ENCODE measurements around the gene DNAI1. TPM values are rescaled to one million over a fixed set of nuclear protein-coding genes. Genes with fewer than 3 reads are reported as not detected.

The DNAI1 gene
- total RNA-seq, 1 donor from 2014 or later = not detected

GRCh38 chr9:34553511-34554021 lies 95.0 kb downstream of the DNAI1 start:
- no peak for DNase-seq
- no peak overlapping the region for H3K27ac Mint-ChIP-seq
- no peaks in the 10 kb centered on the region for H3K9me3 Mint-ChIP-seq
- intact Hi-C loops (cut with micrococcal nuclease) = no loop called here
- H3K36me3 Mint-ChIP-seq (ENCODE audit: low read depth) = no peaks in the 10 kb centered on the region
- no peaks in the 10 kb centered on the region for H3K4me1 Mint-ChIP-seq
- peaks cover 5% of the 10 kb centered on the region for H3K27me3 Mint-ChIP-seq
- H3K4me3 Mint-ChIP-seq = no peak overlapping the region

DNA sequence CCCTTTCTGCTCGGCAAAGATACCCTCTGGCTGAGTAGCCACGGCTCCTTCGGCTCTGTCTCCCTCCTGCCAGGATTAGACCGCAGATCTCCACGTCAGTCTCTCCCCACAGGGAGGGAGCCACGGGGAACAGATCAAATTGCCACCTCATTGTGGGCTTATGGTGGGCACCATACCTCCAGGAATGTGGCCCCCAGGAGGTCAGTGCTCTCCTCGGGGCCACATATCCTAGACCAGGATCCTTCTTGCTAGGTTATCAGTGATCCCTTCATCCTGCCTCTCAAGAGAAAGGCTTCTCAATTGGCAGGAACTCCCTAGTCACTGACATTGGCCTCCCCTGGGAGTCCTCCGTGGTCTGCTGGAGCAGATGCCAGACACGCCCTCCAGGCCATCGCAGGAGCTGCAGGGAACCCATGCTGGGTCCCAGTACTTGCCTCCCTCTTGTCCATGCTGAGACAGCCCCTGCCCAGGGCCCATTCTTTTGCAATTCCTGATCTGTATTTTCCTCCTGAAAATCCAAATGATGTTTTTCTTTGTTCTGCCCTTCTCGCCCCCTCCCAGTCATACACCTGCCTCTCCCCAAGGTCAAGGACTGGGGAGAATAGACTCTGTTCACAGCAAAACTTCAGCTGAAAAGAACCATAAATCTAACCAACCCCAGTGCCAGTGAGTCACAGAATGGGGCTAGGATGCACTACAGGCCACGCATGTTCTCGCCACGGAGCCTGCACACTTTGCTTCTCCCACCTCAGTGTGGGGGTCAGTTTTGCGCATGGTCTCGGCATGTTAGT lies 95.8 kb downstream of the DNAI1 start:
- intact Hi-C loops (cut with micrococcal nuclease) = no loop called here
- no peaks in the 10 kb centered on the region for H3K4me1 Mint-ChIP-seq
- no peaks in the 10 kb centered on the region for H3K9me3 Mint-ChIP-seq
- H3K27ac Mint-ChIP-seq = no peak overlapping the region
- no peaks in the 10 kb centered on the region for H3K36me3 Mint-ChIP-seq (ENCODE audit: low read depth)
- no peak overlapping the region for H3K4me3 Mint-ChIP-seq
- no peak for DNase-seq
- peaks cover 6% of the 10 kb centered on the region for H3K27me3 Mint-ChIP-seq

DNA sequence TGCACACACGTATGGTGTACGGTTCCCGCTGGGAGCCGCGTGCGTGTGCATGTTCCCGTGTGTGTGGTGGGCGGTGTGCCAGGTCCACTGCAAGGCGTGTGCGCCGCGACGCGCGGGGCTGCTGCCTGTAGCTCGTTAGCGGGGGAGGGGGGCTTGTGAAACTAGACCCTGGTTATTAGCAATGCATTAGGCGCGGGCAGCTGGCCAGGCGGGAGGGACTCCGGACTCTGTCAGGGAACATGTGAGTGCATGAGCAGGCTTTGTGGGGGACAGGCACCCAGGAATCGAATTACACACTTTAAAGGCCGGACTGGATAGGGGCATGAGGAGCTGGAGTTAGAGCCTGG lies 96.4 kb downstream of the DNAI1 start:
- Mint-ChIP-seq H3K9me3 (no peaks in the 10 kb centered on the region), H3K4me3 (no peak overlapping the region), H3K4me1 (no peaks in the 10 kb centered on the region), H3K27me3 (peaks cover 8% of the 10 kb centered on the region), H3K36me3 (ENCODE audit: low read depth) (no peaks in the 10 kb centered on the region), H3K27ac (no peak overlapping the region)
- intact Hi-C loops (cut with micrococcal nuclease) = no loop called here
- no peak for DNase-seq

GRCh38 chr9:34555500-34555899 lies 96.9 kb downstream of the DNAI1 start:
- Mint-ChIP-seq H3K4me1 (peaks cover 3% of the 10 kb centered on the region), H3K9me3 (no peaks in the 10 kb centered on the region), H3K27ac (no peak overlapping the region), H3K27me3 (peaks cover 12% of the 10 kb centered on the region), H3K4me3 (no peak overlapping the region), H3K36me3 (ENCODE audit: low read depth) (no peaks in the 10 kb centered on the region)
- no peak for DNase-seq
- intact Hi-C loops (cut with micrococcal nuclease) = no loop called here

DNA sequence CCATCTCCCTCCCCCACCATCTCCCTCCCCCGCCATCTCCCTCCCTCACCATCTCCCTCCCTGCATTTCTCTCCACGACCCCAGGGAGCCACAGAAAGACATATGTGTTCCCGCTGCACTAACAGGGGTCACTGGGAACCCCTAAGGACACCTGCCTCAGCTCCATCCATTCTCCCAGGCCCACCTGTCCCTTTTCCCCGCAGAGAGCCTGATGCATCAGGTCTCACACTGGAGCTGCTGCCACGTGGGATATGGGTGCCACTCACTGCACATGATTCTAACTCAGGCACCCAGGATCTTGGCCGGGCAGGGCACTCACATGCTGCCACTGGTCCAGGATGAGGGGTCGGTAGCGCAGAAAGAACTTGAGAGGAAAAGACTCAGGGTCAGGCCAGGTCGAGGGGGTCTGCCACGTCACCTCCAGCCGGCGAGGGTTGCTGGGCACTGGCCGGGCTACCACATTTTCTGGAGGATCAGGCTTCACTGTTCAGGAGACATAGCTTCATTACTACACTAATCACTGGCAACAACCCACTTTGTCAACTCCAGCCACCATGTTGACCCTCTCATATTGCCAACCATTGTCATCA lies 97.4 kb downstream of the DNAI1 start:
- no peak for DNase-seq
- Mint-ChIP-seq H3K4me1 (peaks cover 3% of the 10 kb centered on the region), H3K4me3 (no peak overlapping the region), H3K27ac (no peak overlapping the region), H3K9me3 (no peaks in the 10 kb centered on the region), H3K36me3 (ENCODE audit: low read depth) (no peaks in the 10 kb centered on the region), H3K27me3 (peaks cover 13% of the 10 kb centered on the region)
- intact Hi-C loops (cut with micrococcal nuclease) = no loop called here

DNA sequence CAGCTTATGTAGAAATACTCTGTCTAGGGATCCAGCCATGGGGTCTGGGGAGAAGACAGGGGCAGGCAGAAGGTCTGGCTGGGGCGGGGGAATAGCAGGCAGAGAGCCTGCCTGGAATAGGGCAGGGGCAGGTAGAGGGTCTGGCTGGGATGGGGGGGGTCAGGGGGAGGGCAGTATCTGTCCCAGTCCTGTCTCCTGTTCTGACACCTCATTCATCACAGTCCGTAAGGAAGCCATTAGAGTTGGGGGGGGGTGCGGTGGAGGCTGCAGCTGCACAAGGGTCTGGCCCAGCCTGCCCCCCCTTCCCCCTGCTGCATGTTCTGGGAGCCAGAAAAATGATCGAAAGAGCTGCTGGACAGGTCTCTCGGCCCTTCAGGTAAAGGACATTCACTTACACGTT lies 98.3 kb downstream of the DNAI1 start:
- intact Hi-C loops (cut with micrococcal nuclease) = no loop called here
- H3K4me1 Mint-ChIP-seq = peaks cover 3% of the 10 kb centered on the region
- H3K9me3 Mint-ChIP-seq = no peaks in the 10 kb centered on the region
- DNase-seq = no peak
- H3K36me3 Mint-ChIP-seq (ENCODE audit: low read depth) = no peaks in the 10 kb centered on the region
- H3K27me3 Mint-ChIP-seq = peaks cover 14% of the 10 kb centered on the region
- H3K27ac Mint-ChIP-seq = no peak overlapping the region
- H3K4me3 Mint-ChIP-seq = no peak overlapping the region

GRCh38 chr9:34557426-34558321 lies 99.1 kb downstream of the DNAI1 start:
- DNase-seq = no peak
- Mint-ChIP-seq H3K4me3 (no peak overlapping the region), H3K4me1 (peaks cover 3% of the 10 kb centered on the region), H3K27ac (no peak overlapping the region), H3K36me3 (ENCODE audit: low read depth) (no peaks in the 10 kb centered on the region), H3K27me3 (peaks cover 14% of the 10 kb centered on the region), H3K9me3 (no peaks in the 10 kb centered on the region)
- intact Hi-C loops (cut with micrococcal nuclease) = no loop called here

DNA sequence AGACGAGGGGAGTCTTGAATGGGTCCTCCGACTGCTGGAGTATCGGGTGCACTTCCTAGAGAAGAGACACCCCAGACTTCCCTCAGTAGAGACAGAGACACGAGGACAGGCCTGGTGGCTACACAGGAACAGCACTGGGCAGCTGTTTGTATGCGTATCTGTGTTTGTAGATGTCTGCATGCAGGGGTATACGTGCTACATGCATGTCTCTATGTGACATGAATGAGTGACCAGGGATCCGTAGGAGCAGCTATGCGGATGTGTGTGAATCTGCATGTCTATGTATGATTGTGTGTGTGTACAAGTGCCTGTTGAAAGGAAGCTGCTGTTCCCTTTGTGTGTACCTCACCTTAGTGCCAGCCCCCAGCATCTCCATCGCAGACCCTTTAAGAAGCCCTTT lies 99.8 kb downstream of the DNAI1 start:
- Mint-ChIP-seq H3K4me1 (peaks cover 3% of the 10 kb centered on the region), H3K36me3 (ENCODE audit: low read depth) (no peaks in the 10 kb centered on the region), H3K27me3 (peaks cover 17% of the 10 kb centered on the region), H3K9me3 (no peaks in the 10 kb centered on the region), H3K4me3 (no peak overlapping the region), H3K27ac (no peak overlapping the region)
- intact Hi-C loops (cut with micrococcal nuclease) = no loop called here
- no peak for DNase-seq

GRCh38 chr9:34558919-34559623 lies 100.5 kb downstream of the DNAI1 start:
- Mint-ChIP-seq H3K4me1 (peaks cover 3% of the 10 kb centered on the region), H3K4me3 (no peak overlapping the region), H3K27ac (no peak overlapping the region), H3K9me3 (no peaks in the 10 kb centered on the region), H3K27me3 (peaks cover 17% of the 10 kb centered on the region), H3K36me3 (ENCODE audit: low read depth) (no peaks in the 10 kb centered on the region)
- intact Hi-C loops (cut with micrococcal nuclease) = no loop called here
- DNase-seq = no peak

- peaks cover 17% of the 10 kb centered on the region for H3K27me3 Mint-ChIP-seq
- no peak overlapping the region for H3K4me3 Mint-ChIP-seq
- intact Hi-C loops (cut with micrococcal nuclease) = no loop called here
- DNase-seq = no peak
- no peak overlapping the region for H3K27ac Mint-ChIP-seq
- no peaks in the 10 kb centered on the region for H3K9me3 Mint-ChIP-seq
- no peaks in the 10 kb centered on the region for H3K36me3 Mint-ChIP-seq (ENCODE audit: low read depth)
- H3K4me1 Mint-ChIP-seq = peaks cover 3% of the 10 kb centered on the region
These were observed 101.2 kb downstream of the DNAI1 start for GRCh38 chr9:34559624-34560455.

DNA sequence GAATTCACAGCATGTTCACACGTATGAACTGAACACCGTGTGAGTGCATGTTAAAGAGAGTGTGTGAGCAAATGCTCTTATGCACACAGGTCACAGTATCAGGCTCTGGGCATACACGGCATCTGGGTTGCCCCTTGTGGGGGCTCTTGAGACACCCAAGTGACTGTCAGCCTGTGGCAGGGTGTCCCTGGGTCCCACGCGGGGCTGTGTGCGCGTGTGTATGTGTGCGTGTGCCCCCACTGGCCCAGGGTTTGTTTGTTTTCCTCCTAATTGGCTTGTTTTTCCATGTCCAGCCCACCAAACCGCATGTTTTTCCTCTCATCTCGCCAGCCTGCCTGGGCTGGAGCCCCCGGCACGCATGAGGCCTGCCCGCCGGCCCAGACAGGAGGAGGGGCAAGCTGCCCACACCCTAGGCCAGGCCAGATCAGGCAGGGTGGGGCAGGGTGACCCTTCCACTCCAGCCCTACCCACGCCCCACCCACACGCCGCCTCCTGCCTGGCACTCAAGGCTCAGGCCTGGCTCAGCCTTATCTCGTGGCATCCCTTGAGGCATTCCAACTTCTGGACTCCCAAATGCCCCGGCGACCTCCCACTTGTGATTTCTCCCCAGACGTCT lies 102.1 kb downstream of the DNAI1 start:
- H3K27ac Mint-ChIP-seq = no peak overlapping the region
- intact Hi-C loops (cut with micrococcal nuclease) = no loop called here
- DNase-seq = no peak
- H3K4me1 Mint-ChIP-seq = peaks cover 3% of the 10 kb centered on the region
- no peaks in the 10 kb centered on the region for H3K36me3 Mint-ChIP-seq (ENCODE audit: low read depth)
- peaks cover 17% of the 10 kb centered on the region for H3K27me3 Mint-ChIP-seq
- H3K4me3 Mint-ChIP-seq = no peak overlapping the region
- no peaks in the 10 kb centered on the region for H3K9me3 Mint-ChIP-seq

DNA sequence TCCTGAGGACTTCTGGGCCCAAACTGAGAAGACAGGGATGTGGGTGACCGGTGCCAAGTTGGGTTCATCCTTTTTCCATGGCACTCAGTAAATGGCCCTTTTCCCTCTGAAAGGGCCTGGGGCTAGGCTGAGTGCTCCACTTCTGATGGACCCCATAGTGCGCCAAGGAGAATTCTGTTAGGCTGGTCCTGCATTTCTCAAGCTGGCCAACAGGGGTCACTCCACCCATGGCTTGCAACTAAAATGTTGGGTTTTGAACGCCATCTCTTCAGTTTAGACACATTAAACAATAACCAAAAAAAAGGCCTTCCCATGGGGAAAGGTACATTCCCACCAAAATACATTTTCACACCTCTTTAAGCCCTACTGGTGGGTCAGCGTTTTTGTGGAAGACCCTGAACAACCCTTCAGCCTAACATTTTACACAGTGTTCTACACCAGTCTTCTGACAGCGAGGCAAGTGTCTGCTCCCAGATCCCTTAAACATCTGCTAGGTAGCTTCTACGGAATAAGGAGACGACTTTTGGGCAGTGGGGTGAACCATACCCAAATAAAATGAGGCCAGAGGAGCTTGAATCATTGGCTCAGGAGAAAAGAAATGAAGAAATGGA lies 103.6 kb downstream of the DNAI1 start:
- Mint-ChIP-seq H3K27ac (no peak overlapping the region), H3K4me1 (peaks cover 3% of the 10 kb centered on the region), H3K4me3 (no peak overlapping the region), H3K9me3 (no peaks in the 10 kb centered on the region), H3K27me3 (peaks cover 17% of the 10 kb centered on the region), H3K36me3 (ENCODE audit: low read depth) (no peaks in the 10 kb centered on the region)
- intact Hi-C loops (cut with micrococcal nuclease) = no loop called here
- DNase-seq = peak; percentile 67

Data from activated CD4-positive, alpha-beta T cell treated with anti-CD3 and anti-CD28 coated beads, Interleukin-2, amount 10 ng/mL, durations not matched to agents 24 days and 14 days (primary cell).